GM21576 (cell line): ENCODE measurements around the gene RACK1.
A peak's percentile ranks its signal among the peaks of the same experiment; 100 is the strongest.

ENCODE experiments used
- ATAC-seq: cut with Tn5 transposase; IDR thresholded peaks from one replicate; pipeline ENCODE4 v1.9.1; 2021; ENCODE audit warnings: mild to moderate bottlenecking, moderate library complexity; ENCODE audit not compliant: unreplicated experiment

The RACK1 gene

DNA sequence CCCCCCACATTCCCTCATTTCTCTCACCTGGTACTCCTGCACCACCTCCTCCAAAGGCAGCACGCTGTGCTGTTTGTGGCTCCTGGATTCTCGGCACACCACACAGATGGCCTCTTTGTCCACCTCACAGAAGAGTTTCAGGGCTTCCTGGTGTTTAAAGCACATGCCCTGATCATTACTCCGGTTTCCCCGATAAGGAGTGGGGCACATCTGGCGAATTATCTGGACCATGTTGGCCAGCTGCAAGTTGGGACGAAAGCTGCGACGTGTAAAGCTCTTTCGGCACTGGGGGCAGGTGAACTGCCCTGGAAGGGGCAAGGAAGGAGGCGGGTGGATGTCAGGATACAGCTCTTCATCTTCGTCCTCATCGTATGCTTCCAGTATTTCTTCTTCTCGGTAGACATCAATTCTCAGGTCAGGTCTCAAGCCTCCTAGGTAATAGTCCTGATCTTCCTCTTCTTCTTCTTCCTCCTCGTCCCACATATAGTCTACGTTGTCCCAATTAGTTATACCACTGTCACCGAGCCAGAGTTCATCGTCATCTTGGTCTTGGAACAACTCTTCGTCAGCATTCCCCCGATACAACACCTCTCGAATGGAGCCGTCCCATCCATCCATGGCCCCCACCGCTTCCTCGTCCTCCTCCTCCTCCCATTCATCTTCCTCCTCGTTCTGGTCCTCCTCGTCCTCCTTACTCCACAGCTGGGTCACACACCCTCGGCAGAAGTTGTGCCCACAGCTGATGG lies 16.4 kb upstream of the RACK1 start:
- ATAC-seq, result no peak

DNA sequence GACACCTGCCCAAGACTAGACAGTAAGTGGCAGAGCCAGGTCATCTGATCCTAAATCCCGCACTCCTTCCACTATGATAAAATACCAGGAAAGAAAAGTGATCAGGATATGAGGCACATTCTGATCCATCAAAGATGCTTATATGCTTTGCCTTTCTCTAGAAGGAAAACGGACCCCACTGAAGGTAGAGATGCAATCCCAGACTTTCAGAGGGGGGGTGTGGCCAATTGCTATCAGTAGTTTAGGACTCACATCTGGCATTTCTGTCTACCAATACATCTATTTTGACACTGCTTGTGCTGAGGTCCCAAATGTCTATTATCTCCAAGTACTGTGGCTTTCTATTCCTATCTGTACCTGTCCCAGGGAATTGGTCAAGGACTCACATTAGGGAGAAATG lies 15.6 kb upstream of the RACK1 start:
- no peak for ATAC-seq

DNA sequence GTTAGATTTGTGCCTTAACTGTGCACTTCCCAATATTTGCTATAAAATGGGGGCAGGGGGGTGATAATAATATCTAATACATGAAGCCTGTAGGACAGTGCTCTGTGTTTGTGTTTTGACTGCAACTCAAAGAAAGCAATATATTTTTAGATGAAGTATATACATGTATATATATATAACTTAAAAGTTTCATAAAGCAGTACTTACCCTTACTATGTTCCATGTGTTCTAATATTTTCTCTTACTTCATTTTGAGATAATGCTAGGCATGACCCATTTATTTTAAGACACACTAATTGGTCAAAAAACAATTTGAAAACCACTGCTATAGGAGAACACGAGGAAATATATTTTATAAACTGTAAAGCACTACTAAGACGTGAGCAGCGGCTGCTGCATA lies 14.9 kb upstream of the RACK1 start:
- no peak for ATAC-seq

- ATAC-seq, result no peak
Observed at GRCh38 chr5:181255836-181256578, 12.3 kb upstream of the RACK1 start.

DNA sequence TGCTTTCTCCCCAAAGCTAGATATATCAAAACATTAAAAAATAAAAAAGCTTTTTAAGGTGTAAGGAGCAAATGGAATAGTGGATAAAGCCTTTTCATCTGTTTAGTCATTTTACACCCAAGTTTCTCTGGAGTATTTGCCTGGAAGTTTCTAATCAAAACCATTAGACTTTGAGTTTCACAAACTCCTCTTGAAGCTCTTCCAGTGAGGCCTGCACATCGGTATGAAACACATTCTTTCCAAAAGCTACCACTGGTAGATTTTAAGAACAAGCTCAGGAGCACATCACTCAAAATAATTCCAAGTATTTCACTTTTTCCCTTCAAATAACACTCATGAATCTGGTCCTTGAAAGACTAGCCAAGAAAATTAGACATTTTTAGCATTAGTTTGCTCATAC lies 11.6 kb upstream of the RACK1 start:
- ATAC-seq, result no peak

- ATAC-seq, result no peak
Observed at GRCh38 chr5:181248277-181248676, 4.6 kb upstream of the RACK1 start.

DNA sequence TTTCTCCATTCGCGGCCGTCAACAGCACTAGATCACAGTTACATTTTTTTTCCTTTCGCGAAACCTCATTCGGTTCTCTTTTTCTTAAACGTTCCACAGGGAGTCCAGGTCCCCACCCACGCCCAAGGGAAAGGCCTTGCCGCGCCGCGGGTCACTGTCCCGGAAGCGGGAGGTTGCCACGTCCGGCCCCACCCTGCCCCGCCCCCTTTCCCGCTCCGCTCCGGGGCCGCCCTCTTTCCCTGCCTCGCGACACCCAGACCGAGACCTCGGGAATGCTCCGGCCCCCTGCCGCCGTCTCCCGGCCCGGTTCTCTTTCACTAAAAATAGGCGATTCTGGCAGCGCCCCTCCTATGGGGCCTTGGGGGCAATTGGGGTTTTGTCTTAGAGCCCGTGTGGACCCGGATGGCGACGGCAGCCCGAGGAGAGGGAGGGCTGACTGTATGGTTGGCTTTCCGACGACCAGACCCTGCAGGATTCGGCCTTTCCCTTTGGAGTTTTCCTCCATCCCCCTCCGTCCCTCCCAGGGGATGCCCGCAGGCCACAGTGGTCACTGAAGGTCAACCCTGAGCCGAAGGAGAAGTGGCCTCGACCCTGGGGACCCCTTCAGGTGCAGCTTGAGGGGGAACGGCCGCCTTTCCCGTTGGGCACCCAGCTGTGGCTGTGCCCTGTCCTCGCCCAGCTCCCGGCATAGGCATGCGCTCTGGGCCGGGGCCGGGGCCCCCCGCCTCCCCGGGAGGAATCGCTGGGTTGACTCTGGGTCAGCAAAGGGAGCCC lies 2.8 kb upstream of the RACK1 start:
- peak; percentile 41 for ATAC-seq

GRCh38 chr5:181245427-181246275 lies 1.9 kb upstream of the RACK1 start:
- ATAC-seq, result no peak

- no peak for ATAC-seq
Observed at GRCh38 chr5:181243018-181243563, 615 bp downstream of the RACK1 start.

DNA sequence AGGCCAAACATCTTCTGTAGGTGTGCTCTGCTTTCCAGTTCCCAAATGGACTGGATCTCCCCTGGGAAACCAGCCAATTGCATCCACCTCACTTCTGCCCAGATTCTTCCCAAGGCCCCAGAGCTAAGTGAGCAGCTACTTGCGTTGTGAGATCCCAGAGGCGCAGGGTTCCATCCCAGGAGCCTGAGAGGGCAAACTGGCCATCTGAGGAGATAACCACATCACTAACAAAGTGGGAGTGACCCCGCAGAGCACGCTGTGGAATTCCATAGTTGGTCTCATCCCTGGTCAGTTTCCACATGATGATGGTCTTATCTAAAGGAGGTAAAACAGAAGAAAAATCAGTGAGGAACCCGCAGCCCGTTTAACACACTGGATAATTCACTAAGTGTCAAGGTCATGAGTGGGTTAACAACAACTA lies 1.7 kb downstream of the RACK1 start:
- no peak for ATAC-seq

DNA sequence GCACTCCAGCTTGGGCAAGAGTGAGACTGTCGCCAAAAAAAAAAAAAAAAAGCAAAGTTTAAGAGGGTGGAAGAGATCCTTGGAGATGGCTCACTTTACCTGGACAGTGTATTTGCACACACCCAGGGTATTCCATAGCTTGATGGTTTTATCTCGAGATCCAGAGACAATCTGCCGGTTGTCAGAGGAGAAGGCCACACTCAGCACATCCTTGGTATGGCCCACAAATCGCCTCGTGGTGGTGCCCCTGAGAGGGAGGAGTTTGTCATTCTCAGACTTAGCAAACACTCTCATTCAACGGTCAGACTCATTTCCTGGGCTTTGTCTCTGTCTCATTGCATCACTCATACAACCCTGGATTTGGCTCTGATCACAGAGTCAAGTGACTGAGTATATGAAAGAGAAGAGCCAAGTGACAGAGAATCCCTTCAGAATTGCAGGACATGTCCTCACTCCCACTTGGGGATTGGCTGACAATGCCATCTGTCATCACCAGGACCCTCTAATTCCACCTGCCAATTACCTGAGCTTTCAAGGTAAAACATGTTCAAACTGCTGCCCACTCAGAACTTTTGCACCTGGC lies 2.2 kb downstream of the RACK1 start:
- no peak for ATAC-seq

DNA sequence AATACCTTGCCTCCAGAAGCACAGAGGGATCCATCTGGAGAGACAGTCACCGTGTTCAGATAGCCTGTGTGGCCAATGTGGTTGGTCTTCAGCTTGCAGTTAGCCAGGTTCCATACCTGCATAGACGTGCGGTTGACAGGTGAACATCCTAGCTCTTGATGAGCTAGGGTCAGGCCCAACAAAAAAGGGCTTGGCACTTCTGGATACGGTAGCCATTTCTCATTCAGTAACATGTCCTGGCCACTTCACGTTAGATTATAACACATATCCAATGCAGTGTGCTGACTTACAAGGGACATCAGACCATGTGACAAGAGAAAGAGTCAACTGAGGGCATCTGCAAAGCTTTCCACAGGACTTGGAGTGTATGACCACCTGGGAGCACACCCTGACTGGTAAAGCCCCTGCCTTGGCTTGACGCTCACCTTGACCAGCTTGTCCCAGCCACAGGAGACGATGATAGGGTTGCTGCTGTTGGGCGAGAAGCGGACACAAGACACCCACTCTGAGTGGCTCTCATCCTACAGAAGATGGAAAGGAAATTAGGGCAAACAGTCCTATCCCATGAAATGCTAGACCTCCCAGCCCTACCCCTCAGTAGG lies 4.5 kb downstream of the RACK1 start:
- no peak for ATAC-seq

DNA sequence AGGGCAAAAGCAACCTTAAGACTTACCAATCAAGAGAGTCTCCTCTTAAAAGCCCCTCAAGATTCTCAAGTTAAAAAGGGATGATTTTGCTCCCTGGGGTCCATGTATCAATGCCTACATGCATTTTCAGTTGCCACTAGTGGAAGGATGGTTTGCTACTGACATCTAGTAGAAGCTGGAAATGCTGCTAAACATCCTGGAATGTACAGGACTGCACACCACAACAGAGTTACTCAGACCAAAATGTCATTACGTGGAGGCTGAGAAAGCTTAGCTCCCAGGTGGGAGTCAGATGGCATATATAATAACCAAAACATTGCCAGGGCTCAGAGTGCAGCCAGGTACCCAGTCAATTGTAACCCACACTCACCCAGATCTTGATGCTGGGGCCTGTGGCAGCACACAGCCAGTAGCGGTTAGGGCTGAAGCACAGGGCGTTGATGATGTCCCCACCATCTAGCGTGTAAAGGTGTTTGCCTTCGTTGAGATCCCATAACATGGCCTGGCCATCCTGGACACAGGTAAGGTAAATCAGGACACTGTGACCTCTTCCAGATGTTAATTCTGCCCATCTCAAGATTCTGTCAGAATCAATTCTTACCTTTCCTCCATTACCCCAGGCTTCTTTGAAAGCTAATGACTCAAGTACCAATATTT lies 5.8 kb downstream of the RACK1 start:
- ATAC-seq, result no peak

DNA sequence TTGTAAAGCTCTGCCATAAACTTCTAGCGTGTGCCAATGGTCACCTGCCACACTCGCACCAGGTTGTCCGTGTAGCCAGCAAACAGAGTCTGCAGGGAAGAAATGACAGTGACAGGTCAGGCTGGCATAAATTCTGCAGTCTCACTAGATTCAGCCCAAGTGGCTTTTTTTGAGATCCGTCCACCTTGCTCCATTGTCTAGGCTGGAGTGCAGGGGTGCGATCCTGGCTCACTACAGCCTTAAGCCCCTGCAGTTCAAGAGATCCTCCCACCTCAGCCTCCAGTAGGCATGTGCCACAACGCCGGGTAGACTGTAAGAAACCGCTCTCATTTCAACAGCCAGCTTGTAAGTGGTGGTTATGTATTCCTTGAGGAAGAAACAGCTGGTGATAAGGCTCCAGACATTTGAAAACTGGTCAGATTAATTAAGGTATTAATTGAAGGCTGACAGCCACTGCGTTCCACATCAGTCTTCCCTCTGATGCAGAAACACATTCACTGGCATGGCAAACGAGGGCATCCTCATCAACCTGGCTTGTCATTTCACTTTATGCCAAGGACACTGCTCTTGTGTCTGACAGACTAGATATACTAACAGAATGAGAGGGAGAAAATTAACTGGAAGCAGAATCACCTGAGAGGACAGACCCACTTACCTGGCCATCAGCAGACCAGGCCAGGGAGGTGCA lies 6.6 kb downstream of the RACK1 start:
- no peak for ATAC-seq

DNA sequence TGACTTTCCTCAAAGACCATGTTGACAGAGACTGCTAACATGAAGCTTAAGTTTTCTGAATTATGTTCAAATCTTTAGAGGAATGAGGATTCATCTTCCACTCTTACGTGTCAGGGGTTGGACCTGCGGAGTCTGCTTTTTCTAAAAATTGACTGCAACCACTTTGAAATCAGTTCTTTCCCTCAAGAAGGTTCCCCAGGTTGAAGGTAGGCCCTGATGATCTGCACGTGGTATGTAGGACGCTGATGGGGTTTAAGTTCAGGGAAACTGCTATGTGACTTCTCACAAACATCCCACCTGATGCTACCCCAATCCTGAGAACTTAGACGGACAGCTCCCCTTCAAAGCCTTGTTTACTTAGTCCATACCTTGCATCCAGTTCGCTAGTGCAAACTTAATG lies 7.2 kb downstream of the RACK1 start:
- ATAC-seq, result no peak

- ATAC-seq, result no peak
Observed at GRCh38 chr5:181235689-181236366, 7.9 kb downstream of the RACK1 start.

DNA sequence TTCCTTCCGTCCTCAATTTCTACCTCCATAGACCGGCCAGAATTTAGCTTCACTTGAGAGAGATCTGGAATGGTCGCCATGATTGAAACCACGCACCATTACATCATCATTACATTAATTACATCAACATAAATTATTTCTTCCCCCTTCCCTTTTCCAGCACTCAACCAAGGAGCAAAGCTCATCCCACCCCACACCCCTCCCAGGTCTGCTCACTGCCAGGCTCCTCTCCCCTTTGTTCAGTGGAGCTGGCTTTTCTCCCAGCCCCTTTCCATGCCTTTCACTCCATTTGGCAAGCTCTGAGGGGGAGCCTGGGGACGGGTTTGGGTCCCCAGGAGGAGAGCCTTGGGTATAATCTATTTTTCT lies 8.4 kb downstream of the RACK1 start:
- no peak for ATAC-seq
